Sigmoid colon (tissue), 4 donors: ENCODE measurements around the gene FNDC11.

Experiments used
- CTCF ChIP-seq, 4 experiments: fragments of 450-650 bp in 3 of 4; fragments of 200-600 bp in 1 of 4; IDR thresholded peaks; one replicate each; pipeline ENCODE4 v1.5.1; 2016 to 2019; ENCODE audit warnings: antibody characterized with exemption in 4 of 4, mild to moderate bottlenecking in 3 of 4, moderate library complexity in 2 of 4
- EP300 ChIP-seq, 4 donors: sonication (generic); formaldehyde crosslinking; IDR thresholded peaks; one replicate each; pipeline ENCODE4 v1.6.1; 2017; ENCODE audit warnings: antibody characterized with exemption in 4 of 4
- POLR2A ChIP-seq, 2 donors: fragments of 450-650 bp; IDR thresholded peaks; one replicate each; pipeline ENCODE4 v1.6.1; 2016; ENCODE audit warnings: antibody characterized with exemption in 2 of 2, mild to moderate bottlenecking in 2 of 2, moderate library complexity in 2 of 2

GRCh38 chr20:63580796-63581461, 27.0 kb downstream of the FNDC11 start:
- TF ChIP-seq CTCF (IDR thresholded peaks at IDR 0.05) (no peak), EP300 (IDR thresholded peaks at IDR 0.05) (no peak), POLR2A (IDR thresholded peaks at IDR 0.05) (no peak)
